HG03342 (cell line): Measurements from ENCODE around the gene NKAIN2.
"Not testable (repeated sequence)": the region's sequence is repeated elsewhere in the genome, so short reads cannot be mapped to it uniquely, and the experiment has no call there.

Experiments
- ATAC-seq: cut with Tn5 transposase; IDR thresholded peaks from one replicate; pipeline ENCODE4 v1.9.1; 2021; ENCODE audit warnings: mild to moderate bottlenecking, moderate library complexity; ENCODE audit not compliant: unreplicated experiment

NKAIN2 gene

DNA sequence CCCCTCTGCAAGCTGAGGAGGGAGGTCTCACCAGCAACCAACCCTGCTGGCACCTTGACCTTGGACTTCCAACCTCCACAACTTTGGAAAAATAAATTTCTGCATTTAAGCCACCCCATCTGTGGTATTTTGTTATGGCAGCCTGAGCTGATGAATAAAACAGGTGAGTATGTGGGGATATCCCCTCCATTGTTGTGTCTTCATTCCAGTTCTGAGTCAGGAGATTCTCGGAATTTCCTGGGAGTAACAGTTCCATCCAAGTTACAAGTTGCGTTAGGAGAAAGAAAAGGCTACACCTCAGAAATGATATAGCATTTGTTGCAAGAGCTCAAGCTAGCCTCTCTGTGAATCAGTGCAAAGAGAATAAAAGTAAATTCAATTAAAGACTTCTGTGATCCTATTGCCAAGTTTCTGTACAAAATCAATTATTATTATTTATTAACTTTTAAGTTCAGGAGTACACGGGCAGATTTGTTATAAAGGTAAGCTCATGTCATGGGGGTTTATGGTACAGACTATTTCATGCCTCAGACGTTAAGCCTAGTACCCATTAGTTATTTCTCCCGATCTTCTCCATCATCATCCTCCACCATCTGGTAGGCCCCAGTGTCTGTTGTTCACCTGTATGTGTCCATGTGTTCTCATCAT, 153.0 kb downstream of the NKAIN2 start:
- ATAC-seq, result no peak

DNA sequence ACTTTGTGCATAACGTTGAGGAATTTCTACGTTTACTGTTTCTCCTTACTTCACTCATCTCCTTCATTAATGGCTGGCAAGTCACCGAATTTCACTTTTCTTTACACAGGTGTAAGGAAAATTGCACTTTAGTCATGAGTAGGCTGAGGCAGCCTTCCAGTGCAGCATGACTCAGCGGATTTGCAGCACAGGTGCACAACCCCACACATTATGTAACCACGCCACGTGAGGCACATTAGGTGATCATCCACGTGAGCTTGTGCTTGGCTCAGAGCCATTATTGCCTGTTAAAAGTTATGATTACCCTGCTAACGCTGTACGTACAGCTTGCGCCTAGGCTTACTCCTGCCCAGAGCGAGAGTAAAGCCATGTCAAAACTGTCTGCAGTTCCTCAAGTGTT, 158.8 kb downstream of the NKAIN2 start:
- ATAC-seq, result no peak

DNA sequence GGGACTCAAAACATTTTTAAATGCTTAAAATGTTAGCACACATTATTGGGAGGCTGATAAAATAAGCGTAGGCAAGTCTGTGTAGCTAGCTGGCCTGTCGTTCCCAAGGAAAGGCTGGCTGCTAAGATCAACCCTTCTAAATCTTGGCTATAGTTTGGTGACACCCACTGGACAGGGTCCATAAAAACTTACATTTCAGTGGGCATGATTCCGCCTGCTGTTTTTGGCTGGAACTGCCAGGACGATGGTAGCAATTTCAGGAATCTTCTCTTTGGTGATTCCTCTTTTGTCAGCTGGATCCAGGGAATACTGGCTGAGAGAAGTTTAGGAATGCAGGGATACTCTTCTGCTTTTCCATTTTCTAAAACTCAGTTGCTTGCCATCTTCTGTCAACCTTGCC, 162.2 kb downstream of the NKAIN2 start:
- ATAC-seq, result no peak

DNA sequence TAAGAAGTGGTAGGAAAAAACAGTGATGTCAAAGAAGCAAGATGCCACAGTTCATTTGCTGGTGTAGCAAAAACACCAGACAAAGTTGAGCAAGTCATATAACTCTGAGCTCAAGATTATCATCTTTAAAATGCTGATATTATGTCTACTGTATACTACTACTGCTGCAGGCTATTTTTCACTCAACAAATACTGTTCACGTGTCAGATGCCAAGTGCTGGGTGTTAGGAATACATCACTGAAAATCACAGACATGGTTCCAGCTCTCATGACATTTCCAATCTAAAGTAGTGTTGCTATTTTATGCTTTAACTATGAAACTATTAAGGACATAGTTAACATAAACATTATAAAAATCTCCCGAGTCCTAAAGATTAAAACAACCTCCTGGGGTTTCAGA, 163.0 kb downstream of the NKAIN2 start:
- no peak for ATAC-seq

DNA sequence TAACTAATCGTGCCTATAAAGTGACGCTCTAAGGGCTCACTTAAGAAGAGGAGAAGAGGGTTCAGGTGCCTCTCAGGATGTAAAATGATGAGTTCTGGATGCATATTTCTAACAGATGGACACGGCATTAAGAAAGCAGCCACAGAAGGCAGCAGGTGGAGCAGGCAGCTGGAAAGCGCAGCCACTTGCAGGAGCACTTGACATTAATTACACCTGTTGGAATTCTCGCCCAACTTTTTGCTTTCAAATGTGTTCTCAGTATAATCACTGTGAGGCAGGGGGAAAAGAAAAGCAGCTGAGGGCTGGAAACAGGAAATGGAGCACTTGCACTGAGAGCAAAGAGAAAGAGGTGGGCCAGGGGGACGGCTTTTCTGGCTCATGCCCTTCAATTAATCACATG, 164.2 kb downstream of the NKAIN2 start:
- ATAC-seq, result no peak

DNA sequence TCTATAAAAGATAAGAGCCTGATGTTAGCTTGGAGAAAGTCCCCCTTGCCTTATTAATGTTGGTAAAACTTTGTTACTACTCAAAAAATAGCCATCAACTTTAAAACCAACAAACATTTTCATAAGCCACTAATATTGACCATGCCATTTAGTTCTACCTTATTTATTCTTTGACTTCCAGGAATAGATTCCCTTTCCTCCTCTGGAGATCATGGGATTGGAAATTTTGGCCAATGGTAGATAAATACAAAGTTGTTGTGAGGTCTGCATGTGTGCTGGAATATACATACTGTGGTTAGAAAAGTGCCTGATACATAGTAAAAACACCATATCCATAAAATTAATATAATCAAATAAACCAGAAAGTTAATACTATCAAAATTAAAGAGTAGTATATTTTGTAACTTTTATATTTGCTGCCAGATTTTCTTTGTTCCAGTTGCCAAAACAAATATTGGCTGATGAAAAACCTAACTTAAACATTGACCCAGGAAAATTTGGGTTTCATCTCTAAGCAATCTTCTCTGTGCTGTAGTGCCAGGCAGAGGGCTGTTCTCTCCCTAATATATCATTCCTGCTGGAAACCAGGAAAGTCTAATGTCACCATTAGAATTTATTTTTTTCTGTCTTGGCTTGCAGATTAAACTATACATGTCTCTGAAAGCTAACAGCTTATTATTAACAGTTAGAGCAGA, 169.1 kb downstream of the NKAIN2 start:
- ATAC-seq, result no peak

DNA sequence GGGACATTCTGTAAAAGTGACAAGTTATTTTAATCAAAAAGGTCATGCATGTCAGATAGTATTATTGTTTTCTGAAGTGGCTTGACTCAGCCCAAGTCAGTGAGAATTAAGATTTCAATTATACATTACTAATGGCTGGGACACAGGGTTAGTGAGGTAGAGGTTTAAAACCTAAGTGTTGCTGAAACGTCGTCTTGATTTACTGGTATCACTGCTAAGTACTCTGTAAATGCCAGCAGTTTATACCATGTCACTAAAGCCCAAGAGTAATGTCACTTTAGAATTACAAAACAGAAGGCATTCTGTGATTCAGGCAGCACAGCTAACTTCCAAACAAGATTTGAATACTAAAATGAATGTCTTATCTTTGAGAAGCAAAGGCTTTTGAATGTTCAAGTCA, 176.6 kb downstream of the NKAIN2 start:
- no peak for ATAC-seq

DNA sequence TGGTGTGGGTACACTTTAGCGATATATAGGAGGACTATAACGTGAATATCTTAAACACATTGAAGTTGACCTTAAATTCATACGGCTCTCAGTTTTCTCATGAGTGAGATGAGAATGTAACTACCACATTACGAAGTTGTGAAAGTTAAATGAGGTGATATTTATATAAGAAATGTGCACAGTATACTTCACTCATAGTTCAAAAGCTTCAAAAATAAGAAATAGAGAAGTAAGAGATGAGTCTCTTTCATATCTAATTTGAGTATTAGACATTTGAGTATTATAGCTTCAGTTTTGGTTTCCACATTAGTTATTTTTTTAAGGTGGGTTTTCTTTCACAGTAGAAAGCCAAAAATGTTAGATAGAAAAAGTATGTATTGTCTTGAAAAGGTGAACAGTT, 183.3 kb downstream of the NKAIN2 start:
- no peak for ATAC-seq

DNA sequence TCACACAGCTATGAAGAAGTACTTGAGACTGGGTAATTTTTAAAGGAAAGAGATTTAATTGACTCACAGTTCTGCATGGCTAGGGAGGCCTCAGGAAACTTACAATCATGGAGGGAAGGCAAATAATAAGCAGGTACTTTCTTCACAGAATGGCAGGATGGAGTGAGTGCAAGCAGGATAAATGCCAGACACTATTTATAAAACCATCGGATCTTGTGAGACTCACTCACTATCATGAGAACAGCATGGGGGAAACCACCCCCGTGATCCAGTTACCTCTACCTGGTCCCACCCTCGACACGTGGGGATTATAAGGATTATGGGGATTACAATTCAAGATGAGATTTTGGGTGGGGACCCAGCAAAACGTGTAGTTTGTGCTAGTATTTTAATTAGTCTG, 186.3 kb downstream of the NKAIN2 start:
- ATAC-seq, result not testable (repeated sequence)

DNA sequence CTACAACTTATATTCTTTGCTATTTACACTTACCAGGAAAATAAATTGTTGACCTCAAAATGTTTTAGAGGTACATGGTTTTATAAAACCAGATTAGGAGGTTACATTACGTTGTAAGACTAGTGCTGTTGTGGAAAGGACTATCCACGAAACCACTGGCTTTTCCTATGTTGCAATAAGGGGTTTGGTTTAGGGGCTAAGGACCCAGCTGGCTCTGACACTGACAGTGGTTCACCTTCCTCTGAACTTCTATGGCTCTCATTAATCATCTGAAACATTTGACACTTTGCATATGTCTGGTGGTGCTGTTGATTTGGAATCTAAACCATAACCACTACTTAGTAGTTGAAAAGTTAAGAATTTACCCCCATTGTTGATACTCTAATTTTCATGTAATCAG, 186.7 kb downstream of the NKAIN2 start:
- no peak for ATAC-seq

DNA sequence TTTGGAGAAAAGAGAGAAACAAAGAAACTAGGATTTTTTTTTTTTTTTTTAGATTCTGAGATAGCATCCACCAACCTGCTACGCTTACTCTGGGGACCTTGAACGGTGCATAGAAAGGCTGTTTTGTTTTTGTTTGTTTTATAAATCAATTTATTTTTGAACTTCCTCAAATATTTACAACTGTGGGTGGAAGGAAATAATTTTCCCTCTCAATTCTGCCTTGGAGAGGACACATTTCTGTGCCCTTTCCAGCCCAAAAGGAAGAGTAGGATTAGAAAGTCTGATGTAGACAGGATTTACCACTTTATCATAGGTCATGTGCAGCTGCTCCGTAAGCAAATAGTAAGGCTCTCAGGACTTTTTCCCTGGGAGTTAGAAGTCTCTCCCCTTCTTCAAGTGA, 190.5 kb downstream of the NKAIN2 start:
- ATAC-seq, result no peak

DNA sequence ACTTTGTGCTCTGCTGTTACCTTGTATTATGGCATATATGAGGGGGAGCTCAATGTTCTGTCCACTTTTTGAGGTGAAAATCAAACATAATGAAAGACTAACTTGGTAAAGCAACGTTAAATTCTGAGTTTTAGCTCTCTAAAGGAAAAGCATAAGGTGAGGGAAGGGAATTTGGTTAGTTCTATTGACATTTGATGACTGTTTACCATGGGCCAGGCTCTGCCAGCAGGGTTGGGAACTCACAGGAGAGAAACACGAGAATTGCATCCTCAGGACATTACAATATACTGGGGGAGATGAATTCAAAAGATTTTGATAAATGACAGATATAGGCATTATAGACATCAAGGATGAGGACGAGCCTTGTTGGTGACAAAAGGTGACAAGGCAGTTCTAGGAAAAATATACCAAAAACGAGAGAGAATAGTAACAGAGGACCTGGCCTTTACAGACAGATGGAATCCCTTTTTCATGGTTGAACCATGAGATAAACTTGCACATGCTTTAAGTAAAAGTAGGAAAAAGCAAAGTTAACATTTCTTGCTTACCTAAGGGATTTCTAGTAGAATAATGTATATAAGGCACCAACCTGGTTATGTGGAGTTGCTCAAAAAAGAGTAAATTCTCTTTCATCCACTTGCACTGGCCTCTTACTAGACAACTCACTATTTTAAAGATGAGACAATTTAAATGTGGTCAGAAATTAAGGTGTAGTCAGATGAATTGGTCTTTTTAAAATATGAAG, 191.4 kb downstream of the NKAIN2 start:
- ATAC-seq, result no peak

DNA sequence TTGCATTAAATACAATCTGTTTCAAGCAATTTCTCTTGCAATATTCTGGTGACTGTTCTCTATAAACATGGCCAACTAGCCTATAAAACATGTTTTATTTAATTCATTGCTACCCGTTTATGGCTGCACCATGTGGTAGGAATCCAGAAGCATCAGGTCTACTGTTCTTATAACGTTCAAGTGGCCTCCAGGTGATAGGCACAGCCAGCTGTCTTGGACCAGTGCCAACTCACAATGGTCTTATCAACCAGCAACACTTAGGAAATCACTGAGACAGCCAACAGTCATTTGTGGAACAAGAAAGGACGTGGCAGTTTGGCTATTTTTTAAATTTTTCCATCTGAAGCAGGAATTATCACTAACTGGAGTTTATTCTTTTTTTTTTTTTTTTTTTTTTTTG, 193.6 kb downstream of the NKAIN2 start:
- ATAC-seq, result no peak

DNA sequence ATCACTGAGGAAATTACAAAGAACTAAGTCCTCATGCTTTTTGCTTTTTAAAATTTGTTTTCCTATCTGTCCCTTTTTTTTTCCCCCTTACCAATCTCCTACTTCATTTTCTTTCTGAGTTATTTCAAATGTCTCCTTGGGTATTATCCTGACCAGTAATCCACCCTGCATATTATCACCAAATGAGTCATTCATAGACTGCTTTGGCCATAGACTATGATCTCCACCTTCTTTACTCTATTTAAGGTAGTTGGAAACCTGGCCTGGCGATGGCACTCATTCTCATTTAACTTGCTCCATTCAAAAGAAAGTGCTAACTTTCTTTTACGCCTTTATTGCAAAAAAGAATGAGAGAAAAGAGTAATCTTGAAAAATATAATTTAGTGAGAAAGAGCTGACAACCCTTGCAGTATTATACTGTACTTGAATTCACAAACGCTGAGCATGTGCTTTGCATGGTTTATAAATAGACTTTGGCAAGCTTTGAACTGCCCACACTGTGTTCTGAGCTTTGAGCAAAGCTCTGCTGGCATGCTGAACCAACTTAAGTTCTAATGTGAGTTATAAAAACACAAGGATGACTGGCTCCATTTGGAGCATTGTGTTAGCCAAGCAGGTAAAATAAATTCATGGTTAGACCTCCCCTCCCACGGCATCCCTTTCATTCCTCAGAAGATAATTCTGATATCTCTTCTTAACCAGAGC, 198.9 kb downstream of the NKAIN2 start:
- ATAC-seq, result no peak

DNA sequence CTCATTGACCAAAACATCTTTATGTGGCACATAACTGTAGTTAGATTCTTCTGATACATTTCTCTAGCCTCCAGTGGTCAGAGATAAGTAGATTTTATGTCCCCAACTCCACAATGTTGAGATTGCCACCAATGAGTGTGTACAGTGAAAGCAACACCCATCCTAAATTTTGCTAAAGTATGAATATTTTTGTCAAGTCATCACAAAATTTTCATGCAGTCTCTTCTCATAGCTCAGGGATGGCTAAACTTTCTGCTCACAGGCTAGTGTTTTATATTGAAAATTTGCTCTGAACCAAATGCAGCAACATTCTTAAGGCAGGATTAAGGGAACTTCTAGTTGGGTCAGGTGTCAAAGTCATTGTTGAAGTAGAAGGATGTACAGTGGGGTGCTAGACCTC, 203.6 kb downstream of the NKAIN2 start:
- no peak for ATAC-seq

DNA sequence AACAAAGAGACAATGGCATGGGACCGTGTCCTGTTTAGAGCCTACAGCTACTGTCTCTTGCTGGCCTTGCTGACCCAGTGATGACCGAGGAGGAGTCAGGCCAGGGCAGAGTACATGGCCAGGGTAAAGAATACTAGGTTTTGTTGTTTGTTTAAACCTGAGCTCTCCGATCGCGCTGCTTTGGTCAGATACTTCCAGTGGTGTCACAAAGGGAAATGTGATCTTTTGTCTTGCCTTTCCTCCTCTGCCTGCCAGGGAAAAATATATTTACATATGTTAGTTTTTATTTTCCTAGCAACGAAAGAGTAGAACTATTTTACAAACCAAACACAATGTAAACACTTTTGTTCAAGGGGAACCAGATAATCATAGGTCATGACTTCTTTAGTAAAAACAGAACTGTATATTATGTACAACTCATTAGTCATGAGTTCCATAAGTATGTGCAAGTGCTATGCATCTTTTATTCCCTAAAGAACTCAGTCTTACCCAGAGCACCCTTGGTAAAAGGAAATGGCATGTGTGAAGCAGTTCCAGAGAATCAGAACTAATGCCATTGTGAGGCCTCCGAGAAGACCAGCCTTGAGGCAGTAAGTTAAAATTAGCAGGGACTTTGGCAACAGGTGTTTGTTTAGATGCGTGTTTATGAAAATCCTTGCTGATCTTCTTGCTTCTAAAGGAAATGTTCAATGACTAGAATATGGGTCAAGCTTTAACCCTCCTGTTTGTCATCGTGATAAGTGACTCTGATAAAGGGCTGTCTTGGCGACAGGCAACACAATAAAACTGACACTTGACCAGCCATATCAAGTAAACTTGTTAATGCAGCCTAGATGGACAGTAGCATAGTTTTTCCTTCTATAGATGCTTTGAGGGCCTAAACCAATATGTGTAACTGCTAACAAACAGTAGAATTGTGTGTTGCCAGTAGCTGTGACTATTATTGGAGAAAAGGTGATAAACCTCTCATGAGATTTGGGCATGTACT, 204.6 kb downstream of the NKAIN2 start:
- no peak for ATAC-seq

DNA sequence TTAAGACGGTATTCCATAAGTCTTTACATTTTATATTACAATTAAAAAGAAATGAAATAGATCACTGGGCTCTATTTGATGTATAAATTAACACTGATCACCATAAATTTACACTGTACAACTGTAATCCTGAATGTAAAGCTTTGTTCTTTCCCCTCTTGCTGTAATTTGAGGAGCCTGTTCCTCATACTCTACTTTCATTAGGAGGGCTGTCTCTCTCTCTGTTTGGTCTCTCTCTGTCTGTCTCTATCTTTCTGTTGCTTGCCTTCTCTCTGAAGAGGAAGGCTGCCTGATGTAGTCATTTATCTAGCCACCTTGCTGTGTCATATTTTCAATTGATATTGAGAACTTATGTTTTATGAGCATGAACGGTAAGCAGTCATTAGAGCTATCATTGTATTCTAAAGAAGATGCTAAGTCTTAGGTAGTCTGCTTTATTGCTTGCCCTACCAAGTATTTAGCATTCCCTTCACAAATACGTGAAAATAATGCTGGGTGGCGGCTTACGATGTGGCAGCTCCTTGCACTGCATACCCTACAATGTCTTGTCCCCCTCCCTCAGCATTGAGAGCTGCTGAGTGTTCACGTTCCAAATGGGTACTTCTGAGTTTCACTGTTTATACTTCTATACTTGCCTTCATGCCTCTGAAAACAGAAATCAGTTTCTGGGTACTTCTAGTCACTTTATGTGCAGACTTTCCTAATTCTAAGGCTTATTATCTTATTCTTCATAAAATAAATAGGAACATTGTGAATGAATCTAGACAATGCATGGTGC, 205.5 kb downstream of the NKAIN2 start:
- no peak for ATAC-seq

DNA sequence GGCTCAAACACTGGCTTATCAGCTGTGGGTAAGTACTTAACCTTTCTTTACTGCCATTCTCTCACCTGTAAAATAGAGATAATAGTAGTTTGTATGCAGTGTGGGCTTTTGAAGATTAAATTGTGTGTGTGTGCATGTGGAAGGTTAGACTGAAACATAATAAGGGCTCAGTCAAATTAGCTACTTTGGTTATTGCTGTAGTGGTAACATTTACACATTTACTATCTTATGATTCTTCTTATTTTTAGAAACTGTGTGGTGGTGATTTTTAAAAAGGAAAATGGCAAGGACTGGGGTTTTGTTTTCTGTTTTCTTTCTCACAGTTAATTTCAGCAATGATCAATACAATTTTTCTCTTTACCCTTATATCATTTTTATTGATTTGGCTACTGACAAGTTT, 206.9 kb downstream of the NKAIN2 start:
- no peak for ATAC-seq

DNA sequence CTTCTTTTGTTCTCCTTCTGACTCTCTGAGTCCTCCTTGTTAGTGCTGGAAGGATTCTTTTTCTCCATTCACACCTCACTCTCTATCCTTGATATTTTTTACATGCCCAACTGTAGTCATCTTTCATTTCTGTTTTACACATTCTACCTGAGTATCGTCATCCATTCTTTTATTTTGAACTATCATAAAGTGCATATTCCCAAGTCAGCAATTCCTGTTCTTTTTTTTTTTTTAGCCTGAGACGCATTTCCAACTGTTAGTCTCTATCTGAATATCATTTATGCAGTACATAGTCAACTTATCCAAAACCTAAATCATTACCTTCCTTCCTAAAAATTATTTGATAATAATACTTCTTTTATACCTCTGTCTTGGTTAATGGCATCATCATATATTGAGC, 207.5 kb downstream of the NKAIN2 start:
- ATAC-seq, result no peak

DNA sequence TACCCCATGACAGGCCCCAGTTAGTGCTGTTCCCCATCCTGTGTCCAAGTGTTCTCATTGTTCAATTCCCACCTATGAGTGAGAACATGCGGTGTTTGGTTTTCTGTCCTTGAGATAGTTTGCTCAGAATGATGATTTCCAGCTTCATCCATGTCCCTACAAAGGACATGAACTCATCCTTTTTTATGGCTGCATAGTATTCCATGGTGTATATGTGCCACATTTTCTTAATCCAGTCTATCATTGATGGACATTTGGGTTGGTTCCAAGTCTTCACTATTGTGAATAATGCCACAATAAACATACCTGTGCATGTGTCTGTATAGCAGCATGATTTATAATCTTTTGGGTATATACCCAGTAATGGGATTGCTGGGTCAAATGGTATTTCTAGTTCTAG, 218.4 kb downstream of the NKAIN2 start:
- ATAC-seq, result not testable (repeated sequence)
